GM18858 (cell line): ENCODE data around the gene SLMAP.
"Not testable (repeated sequence)": the region's sequence is repeated elsewhere in the genome, so short reads cannot be mapped to it uniquely, and the experiment has no call there.

Source experiments
- ATAC-seq: cut with Tn5 transposase; IDR thresholded peaks from one replicate; pipeline ENCODE4 v1.9.1; 2021; ENCODE audit not compliant: unreplicated experiment

SLMAP gene

DNA sequence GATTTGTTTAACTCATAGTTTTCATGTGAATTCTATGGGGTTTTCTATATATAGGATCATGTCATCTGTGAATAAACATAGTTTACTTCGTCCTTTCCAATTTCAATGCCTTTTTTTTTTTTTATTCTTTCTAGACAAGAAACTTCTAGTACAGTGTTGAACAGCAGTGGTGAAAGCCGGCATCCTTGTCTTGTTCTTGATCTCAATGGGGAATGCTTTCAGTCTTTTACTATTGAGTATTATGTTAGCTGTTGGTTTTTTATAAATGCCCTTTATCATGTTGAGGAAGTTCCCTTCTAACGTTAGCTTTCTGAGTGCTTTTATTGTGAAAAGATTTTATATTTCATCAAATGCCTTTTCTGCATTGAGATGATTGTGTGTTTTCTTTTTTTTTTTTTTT lies 69.0 kb downstream of the SLMAP start:
- no peak for ATAC-seq

DNA sequence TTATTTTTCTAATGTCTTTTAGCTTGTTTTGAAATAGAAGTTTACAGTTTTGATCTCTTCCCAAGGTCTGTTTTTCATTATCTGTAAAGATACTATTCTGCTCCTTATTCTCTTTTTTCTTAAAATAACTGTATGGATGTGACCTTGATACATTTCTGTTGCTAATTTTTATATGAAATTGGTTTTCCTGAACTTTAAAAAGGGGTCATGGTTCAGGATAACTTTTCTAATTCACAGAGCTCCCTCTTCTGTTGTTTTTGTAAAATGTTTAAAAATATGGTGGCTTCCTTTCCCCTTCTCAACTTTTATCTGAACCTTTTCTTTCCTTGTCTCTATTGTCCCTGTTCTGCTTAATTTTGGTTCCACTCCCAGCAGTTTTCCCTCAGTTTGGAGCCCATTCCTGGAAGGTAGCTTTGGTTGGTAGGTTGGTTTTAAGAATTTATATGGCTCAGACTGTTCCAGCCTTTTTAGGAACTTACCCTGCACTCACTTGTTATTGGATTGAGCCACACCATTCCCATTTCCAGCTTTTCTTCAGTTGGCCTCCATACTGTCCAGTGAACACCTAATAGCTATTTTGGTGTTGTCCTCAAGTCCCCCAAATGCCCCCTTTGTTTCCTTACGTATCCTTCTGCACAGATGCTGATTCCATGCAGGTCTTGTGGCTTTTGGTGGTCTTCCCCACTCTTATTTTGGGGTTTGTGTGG lies 70.3 kb downstream of the SLMAP start:
- no peak for ATAC-seq

DNA sequence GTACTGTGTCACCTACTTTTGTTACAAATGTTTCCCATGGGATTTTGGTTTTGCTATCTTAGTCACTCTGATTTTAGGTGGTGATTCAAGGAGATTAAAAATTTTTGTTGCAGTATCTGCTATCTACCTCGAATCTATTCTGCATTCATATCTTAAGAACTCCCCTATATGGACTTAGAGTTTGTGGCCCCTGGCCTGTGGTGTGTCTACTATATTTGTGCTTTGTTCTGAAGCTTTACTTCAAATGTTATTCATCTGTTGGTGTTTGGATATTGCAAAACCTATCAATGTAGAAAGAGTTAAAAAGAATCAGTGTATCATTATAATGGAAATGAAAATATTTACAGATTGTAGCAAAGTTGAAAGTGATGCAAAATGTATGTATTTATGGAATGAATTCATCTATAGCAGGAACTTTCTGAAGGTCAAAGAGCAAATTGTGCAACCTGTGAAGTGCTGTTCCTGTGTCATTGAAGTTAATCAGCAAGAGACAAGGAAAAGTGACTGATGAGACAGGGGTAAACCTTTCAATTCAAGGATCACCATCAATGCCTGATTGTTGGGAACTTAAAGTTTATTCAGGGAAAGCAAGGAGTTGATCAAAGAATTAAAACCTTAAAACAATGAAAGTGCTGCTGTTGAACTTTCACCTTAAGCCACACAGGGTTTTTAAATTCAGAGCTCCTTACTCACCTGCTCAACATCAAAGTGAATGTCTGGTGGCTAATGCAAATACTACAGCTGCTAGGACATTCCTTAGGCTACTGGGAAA lies 71.0 kb downstream of the SLMAP start:
- ATAC-seq: no peak

DNA sequence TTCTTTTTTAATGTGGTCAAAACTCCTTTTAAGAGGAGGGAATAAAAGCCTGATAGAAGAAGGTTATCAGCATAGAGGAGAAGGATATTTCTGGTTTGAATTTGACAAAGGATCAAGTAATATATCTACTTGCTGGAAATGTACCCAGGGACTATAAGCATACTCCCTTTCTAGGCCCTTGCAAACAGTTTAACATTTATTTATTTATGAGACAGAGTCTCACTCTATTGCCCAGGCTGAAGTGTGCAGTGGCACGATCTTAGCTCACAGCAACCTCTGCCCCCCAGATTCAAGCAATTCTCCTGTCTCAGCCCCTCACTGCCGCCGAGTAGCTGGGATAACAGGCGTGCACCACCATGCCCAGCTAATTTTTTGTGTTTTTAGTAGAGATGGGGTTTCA lies 71.6 kb downstream of the SLMAP start:
- no peak for ATAC-seq

DNA sequence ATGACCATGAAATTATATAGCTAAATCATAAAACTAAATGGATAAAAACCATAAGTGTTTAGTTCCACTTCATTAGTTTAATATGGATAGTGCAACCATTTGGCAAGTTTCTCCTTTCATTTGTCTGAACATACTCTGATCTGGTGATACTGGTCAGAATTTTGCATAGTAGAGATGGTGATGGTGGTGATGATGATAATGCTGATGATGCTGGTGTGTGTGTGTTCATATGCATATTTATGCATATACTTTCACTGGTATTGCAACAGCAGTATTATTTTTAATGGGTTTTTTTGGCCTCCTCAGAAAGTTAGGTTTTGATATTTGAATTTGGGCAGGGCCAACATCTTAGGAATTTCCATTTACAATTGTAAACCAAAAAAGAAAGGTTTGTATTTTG lies 76.4 kb downstream of the SLMAP start:
- ATAC-seq: no peak

DNA sequence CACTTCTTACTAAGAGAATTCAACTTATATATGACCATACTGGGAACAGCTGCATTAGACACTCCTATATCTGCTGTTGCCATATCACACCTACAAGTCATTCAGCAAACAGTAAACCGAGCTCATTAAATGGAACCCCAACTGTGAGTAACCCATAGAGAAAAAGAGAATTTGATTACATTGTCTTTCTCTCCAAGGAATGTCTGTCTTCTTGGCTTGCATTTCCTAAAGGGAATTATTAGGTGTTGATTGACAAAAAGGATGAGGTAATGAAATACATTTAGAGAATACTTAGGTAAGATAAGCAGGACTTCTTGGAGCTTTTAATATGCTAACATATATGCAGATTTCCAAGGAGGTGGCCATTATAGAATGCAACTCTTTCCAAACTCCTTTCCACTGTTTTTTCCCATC lies 76.8 kb downstream of the SLMAP start:
- ATAC-seq: no peak

DNA sequence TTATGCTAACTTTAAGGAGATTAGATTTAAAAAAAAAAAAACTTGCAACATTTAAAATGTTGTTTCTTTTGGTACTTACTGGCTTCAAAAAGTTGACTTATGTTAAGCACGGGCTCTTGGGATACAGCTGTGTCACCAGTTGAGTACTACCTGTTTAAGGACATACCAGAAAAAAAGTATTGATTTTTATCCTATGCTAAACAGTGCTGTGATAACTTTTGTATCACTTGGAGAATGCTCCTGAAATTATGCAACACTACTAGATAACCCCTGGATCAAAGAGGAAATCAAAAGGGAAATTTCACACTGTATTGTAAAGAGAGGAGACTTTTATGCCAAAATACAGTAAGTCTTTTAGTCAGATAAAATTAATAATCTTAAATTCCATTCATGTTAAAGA lies 77.7 kb downstream of the SLMAP start:
- no peak for ATAC-seq

DNA sequence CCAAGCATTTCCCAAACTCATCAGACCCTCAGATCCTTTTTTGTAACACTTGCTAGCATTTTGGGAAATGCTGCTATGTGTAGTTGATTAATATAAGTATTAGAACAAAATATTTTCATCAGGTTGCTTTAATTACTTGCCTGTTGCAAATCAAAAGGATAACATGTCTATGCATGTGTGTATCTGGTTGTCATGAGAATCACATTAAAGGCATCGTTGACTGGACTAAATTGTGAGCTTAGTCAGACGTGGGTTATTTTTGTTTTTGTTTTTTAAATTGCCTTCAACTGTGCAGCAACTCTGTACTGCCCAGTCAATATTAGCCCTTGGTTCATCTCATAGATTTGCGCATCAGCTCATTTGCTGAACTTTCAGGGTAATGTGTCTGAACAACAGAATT lies 81.6 kb downstream of the SLMAP start:
- ATAC-seq: no peak

DNA sequence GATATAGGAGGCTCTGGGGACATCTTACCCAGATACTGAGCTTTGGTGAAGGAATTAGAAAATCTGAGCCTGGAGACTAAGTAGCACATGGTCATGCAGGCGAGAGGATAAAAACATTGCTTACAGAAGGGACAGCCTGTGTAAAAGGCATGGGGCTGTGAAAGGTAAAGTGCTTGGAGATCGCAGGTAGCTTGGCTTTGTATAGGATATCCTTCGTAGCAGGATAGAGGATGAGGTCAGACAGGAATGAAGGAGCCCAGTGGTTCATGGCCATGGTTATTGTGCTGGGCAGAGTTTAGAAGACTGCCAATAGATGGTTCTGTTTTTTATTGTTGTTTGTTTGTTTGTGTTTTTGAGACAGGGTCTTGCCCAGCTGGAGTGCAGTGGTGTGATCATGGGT lies 82.5 kb downstream of the SLMAP start:
- ATAC-seq: no peak

DNA sequence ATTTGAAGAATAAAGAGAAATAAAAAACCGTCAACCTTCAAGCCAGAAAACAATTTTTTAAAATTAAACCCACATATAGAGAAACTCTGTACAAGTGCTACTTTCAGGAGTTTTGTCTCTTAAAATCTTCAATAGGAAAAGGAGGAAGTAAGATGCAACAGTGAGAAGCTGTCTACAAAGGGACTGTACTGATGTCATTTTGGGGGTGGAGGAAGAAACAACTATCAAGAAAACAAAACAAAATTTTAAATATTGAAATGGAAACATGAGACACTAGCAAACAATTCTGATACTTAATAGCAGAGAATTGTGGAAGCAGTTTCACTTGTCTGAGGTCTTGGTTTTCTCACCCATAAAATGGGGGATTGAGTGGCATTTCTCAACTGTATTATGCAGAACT lies 84.4 kb downstream of the SLMAP start:
- no peak for ATAC-seq

DNA sequence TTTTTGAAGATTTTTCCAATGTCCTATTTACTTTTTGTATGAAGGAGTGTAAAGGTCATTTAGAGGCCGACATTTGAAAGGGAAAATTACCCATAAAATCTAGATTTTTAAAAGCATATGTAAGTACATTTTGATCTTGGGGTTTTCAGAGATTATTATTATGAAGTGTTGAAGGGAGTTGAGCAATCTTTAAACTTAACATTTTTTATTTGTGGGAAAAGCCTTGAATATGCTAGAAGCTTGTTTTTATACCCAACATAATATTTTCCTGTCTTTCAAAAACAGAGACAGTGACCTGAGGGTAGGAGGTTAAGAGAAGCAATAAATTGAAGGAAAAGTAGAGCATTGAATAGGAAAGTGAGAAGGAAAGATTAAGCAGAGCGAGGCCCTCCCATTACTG lies 85.7 kb downstream of the SLMAP start:
- no peak for ATAC-seq

DNA sequence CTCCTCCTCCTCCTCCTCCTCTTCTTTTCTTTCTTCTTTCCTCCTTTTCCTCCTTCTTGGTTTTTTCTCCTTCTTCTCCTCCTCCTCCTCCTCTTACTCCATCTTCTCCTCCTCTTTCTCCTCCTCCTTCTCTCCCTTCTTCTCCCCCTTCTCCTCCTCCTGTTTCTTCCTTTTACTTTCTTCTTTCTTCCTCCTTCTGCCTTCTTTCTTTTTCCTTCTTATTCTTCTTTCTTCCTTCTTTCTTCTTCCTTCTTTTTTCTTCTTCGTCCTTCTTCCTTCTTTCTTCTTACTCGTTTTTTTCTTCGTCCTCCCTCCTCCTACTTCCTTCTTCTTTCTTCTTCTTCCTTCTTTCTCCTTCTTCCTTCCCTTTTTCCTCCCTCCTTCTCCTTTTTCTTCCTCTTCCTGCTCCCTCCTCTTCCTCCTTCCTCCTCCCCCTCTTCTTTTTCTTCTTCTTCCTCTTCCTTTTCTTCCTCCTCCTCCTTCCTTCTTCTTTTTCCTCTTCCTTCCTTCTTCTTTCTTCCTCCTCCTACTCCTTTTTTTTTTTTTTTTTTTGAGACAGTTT lies 92.1 kb downstream of the SLMAP start:
- no peak for ATAC-seq

DNA sequence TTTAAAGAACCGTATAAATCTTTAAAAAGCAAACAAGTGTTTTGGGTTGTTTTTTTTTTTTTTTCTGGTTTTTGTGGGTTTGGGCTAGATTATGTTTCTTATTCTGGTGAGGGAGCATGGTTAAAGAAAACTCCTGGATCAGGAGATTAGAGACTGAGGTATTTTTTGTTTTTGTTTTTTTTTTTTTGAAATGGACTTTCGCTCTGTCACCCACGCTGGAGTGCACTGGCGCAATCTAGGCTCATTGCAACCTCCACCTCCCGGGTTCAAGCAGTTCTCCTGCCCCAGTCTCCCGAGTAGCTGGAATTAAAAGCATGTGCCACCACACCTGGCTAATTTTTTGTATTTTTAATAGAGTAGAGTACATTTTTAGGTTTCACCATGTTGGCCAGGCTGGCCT lies 95.2 kb downstream of the SLMAP start:
- no peak for ATAC-seq

DNA sequence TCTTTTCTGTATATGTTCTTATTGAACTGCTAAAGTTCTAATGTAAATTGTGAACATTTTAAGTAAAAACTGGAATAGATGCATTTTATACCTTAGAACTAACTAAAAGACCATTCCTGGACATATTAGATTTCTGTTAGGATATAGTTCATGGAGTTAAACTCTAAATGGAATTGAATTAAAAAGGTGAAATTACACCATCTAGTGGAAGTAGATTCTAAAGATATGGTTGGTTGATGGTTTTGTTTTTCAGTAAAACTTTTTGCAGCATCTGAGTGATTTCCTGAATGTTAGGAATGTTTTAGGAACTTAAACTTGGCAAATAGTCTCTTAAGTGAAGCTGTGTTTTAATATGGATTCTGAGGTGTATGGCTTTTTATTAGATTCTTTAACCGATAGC lies 96.8 kb downstream of the SLMAP start:
- ATAC-seq: no peak

DNA sequence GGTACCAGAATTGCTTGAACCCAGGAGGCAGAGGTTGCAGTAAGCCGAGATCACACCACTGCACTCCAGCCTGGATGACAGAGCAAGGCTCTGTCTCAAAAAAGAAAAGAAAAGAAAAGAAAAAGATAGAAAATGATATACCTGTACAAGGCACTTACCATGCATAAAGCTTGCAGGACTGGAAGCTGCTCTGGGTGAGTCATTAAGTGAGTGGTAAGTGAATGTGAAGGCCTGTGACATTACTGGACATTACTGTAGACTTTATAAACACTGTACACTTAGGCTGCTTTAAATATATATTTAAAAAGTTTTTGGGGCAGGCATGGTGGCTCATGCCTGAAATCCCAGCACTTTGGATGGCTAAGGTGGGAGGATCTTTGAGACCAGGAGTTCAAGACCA lies 99.2 kb downstream of the SLMAP start:
- ATAC-seq: no peak

DNA sequence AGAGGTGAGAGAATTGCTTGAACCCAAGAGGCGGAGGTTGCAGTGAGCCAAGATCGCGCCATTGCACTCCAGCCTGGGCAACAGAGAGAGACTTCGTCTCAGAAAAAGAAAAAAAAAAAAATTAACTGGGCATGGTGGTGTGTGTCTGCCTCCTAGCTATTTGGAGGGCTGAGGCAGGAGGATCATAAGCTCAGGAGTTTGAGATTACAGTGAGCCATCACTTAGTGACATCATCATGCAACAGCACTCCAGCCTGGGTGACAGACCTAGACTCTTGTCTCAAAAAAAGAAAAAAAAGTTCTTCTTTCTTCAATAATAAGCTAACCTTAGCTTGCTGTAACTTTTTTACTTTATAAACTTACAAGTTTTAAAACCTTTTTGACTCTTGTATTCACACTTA lies 99.8 kb downstream of the SLMAP start:
- no peak for ATAC-seq

DNA sequence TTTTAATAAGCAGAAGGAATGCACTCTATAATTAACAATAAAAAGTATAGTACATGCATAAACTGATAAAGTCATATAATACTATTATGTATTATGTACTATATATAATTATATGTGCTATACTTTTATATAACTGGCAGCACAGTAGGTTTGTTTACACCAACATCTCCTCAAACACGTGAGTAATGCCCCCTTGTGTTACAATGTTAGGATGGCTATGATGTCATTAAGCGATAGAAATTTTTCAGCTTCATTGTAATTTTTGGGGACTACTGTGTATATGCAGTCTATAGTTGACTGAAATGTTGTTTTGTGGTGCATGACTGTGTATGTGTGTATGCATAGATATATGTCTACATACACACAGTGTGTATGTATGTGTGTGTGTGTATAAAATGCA lies 100.6 kb downstream of the SLMAP start:
- ATAC-seq: no peak

DNA sequence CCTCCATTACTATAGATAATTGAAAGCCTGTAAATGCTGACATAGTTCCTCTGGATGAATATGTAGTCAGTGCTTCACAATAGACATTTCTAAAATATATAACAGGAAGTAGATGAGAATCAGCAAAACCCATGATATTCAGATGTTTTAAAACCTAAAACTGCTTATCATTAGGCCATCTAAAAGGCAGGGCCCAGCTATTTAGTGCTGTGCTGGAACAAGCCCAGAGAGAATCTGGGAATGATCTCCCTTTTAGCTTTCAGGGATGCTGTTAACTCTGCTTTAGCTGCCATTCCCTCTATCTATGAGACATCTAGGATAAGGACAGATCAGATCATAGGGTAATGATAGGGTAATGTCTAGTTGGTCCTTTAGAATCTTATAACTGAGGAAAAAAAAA lies 106.8 kb downstream of the SLMAP start:
- ATAC-seq: no peak

DNA sequence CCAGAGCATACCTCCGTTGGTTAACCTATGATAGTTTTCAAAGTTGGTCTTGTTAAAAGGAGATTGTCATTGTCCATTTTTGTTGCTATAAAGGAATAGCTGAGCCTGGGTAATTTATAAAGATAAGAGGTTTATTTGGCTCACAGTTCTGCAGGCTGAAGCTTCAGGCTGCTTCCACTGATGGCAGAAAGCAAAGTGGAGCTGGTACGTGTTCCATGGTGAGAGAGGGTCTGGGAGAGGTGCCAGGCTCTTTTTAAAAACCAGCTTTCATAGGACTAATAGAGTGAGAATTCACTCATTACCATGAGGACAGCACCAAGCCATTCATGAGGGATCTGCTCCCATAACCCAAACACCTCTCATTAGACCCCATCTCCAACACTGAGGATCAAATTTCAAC lies 107.3 kb downstream of the SLMAP start:
- ATAC-seq: no peak

DNA sequence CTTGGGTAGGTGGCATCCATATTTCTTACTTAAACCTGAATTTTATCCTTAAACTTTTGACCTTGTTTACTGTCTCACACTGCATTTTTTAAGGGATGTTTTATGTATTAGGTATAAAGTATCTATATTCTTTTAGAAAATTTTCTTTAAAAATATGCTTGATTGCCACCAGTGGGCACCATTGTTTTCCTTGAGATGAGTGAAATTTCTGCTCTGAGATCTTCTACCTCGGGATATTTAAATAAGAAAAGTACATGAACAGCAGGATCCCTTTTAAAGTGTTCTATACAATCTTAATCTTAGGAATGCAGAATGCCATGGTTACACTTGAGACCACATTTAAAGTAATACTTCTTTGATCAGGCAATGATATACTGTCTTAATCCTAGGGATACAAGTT lies 108.7 kb downstream of the SLMAP start:
- ATAC-seq: no peak

DNA sequence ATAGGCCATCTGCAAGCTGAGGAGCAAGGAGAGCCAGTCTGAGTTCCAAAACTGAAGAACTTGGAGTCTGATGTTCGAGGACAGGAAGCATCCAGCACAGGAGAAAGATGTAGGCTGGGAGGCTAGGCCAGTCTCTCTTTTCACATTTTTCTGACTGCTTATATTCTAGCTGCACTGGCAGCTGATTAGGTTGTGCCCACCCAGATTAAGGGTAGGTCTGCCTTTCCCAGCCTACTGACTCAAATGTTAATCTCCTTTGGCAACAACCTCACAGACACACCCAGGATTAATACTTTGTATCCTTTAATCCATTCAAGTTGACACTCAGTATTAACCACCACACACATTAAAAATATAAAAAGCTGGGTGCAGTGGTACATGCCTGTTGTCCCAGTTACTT lies 113.0 kb downstream of the SLMAP start:
- not testable (repeated sequence) for ATAC-seq

DNA sequence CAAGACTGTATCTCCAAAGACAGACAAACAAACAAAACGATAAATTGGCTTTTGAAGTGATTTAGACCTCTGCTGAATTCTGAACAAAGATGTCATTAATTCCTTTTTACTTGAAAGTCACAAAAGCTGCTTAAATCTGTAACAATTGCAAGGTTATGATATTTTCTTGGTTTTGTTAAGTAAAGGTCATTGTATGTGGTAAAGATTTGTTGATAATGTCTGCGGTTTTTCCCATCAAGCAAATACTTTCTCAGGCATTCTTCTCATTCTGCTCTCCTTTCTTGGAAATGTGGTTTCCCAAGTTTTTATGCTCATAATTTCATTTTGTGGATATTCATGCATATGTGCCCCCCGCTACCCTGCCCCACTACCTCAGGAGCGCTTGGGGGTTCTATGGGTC lies 116.5 kb downstream of the SLMAP start:
- ATAC-seq: no peak

DNA sequence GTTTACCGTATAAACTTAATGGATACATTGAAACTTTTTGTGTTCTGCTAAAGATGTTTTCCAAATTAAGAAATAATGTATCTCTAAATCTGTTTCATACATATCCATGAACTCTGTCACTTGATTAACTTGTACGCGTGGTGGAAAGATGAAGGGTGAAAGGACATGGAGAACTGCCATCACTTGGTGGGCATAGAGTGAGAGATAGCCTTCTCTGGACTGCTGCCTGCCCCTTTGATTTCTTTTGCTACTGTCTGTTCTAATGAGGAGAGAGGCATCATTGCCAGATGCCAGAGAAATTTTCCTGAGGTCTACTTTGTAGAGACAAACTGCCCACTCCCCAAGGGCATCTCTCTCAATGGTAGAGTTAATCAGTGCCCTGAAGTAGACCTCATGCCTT lies 120.5 kb downstream of the SLMAP start:
- ATAC-seq: no peak
